ENCODE measurements around the gene GAB1.

DNA sequence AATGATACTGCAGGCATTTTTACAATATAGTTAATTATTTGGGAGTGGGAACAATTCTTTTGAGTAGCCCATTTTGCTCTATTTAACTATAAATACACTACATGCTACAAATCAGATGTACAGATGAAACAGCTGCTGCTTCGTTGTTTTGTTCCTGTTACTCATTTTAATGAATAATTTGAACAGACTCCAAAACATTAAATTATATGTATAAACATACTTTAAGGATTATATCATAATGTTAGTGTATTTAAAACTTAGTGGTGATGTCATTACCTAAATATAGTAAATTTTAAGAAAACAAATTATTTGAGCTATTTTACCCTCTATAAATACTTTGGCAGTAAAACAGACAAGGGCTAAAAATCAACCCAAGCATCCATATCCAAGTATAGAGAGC, 60.7 kb downstream of the GAB1 start:
- TF ChIP-seq POLR2A (IDR thresholded peaks at IDR 0.05; ENCODE audit: borderline replicate concordance, extremely low read depth, insufficient read depth, insufficient read length) = no peak
- no peak for TF ChIP-seq POLR2AphosphoS5 (IDR thresholded peaks at IDR 0.05; ENCODE audit: low read depth, low read length)
- TF ChIP-seq SP1 (IDR thresholded peaks at IDR 0.05; ENCODE audit: low read depth) = no peak
- TF ChIP-seq, protein P1, sequence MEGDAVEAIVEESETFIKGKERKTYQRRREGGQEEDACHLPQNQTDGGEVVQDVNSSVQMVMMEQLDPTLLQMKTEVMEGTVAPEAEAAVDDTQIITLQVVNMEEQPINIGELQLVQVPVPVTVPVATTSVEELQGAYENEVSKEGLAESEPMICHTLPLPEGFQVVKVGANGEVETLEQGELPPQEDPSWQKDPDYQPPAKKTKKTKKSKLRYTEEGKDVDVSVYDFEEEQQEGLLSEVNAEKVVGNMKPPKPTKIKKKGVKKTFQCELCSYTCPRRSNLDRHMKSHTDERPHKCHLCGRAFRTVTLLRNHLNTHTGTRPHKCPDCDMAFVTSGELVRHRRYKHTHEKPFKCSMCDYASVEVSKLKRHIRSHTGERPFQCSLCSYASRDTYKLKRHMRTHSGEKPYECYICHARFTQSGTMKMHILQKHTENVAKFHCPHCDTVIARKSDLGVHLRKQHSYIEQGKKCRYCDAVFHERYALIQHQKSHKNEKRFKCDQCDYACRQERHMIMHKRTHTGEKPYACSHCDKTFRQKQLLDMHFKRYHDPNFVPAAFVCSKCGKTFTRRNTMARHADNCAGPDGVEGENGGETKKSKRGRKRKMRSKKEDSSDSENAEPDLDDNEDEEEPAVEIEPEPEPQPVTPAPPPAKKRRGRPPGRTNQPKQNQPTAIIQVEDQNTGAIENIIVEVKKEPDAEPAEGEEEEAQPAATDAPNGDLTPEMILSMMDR (IDR thresholded peaks at IDR 0.05 in 2 of 3, conservative IDR thresholded peaks at IDR 0.05 in 1 of 3; ENCODE audit: borderline replicate concordance in 1 of 3, insufficient read depth in 1 of 3, low read depth in 2 of 3, low read length in 2 of 3) = no peak
- no peak for TF ChIP-seq ZFX (IDR thresholded peaks at IDR 0.05)

Data from HCT116 (cell line).